22Rv1 (cell line): Measurements from ENCODE around the gene RPL22.

Experiments used
- CTCF ChIP-seq: fragments of 450-650 bp; IDR thresholded peaks from 2 replicates; pipeline ENCODE4 v1.5.1; 2017; ENCODE audit warnings: mild to moderate bottlenecking
- ZFX ChIP-seq: fragments of 450-650 bp; IDR thresholded peaks from 2 replicates; pipeline ENCODE4 v1.6.1; 2017; ENCODE audit warnings: antibody characterized with exemption, borderline replicate concordance

DNA sequence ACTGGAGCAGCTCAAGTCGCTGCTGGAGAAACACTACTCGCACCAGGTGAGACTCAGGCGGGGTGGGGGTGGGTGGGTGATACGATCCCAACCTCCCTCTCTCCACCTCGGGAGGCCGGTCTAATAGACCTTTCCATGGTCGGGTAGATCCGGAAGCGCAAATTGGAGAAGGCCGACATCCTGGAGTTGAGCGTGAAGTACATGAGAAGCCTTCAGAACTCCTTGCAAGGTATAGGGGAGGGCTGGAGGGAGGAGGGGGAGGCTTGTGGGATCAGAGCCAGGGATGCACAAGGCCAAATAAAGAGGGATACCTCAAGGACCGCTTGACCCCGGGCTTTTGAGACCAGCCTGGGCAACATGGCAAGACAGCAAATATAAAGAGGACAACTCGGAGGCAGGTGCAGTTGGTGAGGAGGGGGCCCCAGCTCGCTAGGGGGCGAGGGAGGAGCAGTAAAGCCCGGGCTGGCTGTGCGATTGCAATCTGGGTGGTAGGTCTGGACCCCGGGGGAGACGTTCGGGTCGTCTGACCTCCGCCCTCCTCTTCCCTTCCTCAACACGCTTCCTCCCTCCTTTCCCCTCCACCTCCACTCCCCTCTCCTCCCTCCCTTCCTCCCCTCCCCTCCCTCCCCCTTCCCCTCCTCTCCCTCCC lies 45.1 kb upstream of the RPL22 start:
- TF ChIP-seq CTCF (no peak), ZFX (no peak)
